Stimulated activated CD4-positive, alpha-beta T cell treated with anti-CD3 and anti-CD28 coated beads, Interleukin-4, amount 100 ng/mL, for 24 hours (primary cell): Measurements from ENCODE around the gene ABCF2.

Experiments
- DNase-seq: peaks from one replicate; pipeline ENCODE4 v3.0.0-alpha.2; 2020

ABCF2 gene

DNA sequence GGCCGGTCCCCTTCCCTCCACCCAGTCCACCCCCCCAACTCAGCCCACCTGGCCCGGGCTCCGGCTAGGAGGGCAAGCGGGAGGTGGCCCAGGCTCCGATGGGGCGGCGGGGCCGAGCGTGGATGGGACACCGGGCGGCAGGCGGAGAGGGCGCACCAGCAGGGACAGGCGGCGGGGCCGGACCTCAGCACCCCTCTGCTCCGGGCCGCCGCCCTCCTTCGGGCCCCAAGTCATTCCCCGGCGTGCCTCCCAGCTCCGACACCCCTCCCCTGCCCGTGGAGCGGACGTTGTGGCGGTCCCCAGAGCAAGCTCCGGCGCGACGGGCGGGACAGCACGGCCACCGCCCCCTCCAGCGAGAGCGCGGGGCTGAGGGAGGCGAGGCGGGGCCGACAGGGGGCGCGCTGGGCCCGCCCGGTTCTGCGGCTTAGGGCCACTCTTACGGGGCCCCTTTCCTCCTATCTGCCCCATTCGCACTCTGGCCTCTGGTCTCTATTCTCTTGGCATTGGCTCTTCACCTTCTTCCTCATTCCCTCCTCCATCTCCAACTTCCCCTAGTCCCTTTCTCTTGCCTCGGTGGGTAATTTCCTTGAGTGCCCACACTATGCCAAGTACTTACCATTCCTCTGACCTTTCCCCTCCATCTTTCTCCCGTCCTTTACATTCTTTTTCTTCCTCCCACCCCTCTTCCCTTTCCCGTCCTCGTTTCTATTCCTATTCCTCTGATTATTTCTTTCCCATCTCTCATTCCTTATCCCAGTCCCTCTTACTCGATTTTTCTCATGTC is 58.8 kb downstream of the ABCF2 start:
- peak; percentile 58 for DNase-seq

GRCh38 chr7:151167197-151167961 is 59.6 kb downstream of the ABCF2 start, which contains the start of gene GBX1:
TSS of gene GBX1 (minus strand) at chr7:151167694. CDS start at chr7:151167548, 146 bp downstream.
- no peak for DNase-seq

GRCh38 chr7:151166629-151167196 is 60.3 kb downstream of the ABCF2 start:
- no peak for DNase-seq
